ENCODE results near the gene PITRM1. TPM values are rescaled to one million over a fixed set of nuclear protein-coding genes. Genes with fewer than 3 reads are reported as not detected.

PITRM1 gene
- total and polyA plus RNA-seq, 2 experiments from 2014 or later, result 79.7 to 94.4 TPM

DNA sequence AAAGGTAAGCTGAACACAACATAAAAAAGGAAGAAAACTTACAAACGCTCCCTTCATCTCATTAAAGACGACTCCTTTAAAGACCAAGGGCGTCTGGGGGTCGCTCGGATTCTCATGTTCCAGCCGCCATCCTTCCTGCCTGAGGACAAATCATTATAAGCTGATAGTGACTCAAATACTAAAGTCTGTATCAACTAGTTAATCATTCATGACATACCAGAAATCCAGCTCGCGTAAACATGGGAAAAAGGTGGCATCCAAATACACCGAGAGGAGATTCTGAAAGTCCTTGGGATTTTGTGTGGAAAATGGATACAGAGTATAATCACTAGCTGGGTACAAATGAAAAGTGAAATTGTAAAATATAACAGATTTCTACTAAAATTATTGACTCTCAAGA, 7.4 kb downstream of the PITRM1 start:
- Histone ChIP-seq H2AFZ (no peak overlapping the region), H3K79me2 (ENCODE audit: insufficient read depth) (peaks cover 25% of the 10 kb centered on the region), H3K27me3 (replicated peaks; ENCODE audit: insufficient read depth) (no peaks in the 10 kb centered on the region), H3K4me2 (ENCODE audit: unreplicated experiment) (no peak overlapping the region), H3K36me3 (ENCODE audit: low read depth) (peaks cover 80% of the 10 kb centered on the region), H3K9ac (no peak overlapping the region), H3F3A (ENCODE audit: insufficient read depth) (no peaks in the 10 kb centered on the region), H3K4me3 (no peak overlapping the region), H4K20me1 (ENCODE audit: insufficient read depth) (no peaks in the 10 kb centered on the region), H3K4me1 (ENCODE audit: insufficient read depth) (no peaks in the 10 kb centered on the region), H3K9me2 (ENCODE audit: insufficient read depth) (no peaks in the 10 kb centered on the region), H3K9me3 (ENCODE audit: low read depth) (no peaks in the 10 kb centered on the region), H3K27ac (no peak overlapping the region)
- in situ Hi-C loops (cut with MboI), result no loop called here
- 98% methylated on average over 9 of the region's 9 CpGs for WGBS, 2 experiments (ENCODE audit: low coverage in 1 of 2, low lambda C conversion rate in 2 of 2, missing lambda C conversion rate in 2 of 2)
- TF ChIP-seq EZH2phosphoT487 (IDR thresholded peaks at IDR 0.05; ENCODE audit: insufficient read depth, low read depth) (no peak), EZH2 (IDR thresholded peaks at IDR 0.05; ENCODE audit: insufficient read depth, poor library complexity, severe bottlenecking) (no peak)
- no peak for DNase-seq

DNA sequence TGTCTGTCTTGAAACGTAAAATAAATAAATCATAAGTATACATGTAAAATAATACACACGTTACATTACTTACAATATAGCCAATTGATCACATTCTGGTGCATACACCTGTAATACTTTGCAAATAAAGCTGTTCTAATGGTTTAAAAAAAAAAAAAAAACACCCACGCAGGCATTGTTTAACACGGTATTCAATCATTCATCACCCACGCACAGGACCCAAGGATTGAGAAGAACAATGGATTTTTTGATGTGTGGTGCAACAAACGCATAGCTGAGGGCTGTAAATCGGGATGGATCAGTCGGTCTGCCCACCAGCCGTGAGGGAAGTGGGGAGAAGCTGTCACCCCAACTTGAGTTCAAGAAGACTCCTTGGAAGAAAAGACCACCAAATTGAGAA, 8.7 kb downstream of the PITRM1 start:
- in situ Hi-C loops (cut with MboI), result no loop called here
- no peaks in the 10 kb centered on the region for H3K9me2 ChIP-seq (ENCODE audit: insufficient read depth)
- no peak overlapping the region for H3K4me3 ChIP-seq
- no peak overlapping the region for H2AFZ ChIP-seq
- H3K4me1 ChIP-seq (ENCODE audit: insufficient read depth), result no peaks in the 10 kb centered on the region
- H3K4me2 ChIP-seq (ENCODE audit: unreplicated experiment), result no peak overlapping the region
- WGBS, 2 experiments (ENCODE audit: low coverage in 1 of 2, low lambda C conversion rate in 2 of 2, missing lambda C conversion rate in 2 of 2), result 87% methylated on average over 9 of the region's 9 CpGs
- TF ChIP-seq EZH2 (IDR thresholded peaks at IDR 0.05; ENCODE audit: insufficient read depth, poor library complexity, severe bottlenecking) (no peak), EZH2phosphoT487 (IDR thresholded peaks at IDR 0.05; ENCODE audit: insufficient read depth, low read depth) (no peak)
- H3K27ac ChIP-seq, result no peak overlapping the region
- no peaks in the 10 kb centered on the region for H3K9me3 ChIP-seq (ENCODE audit: low read depth)
- peaks cover 12% of the 10 kb centered on the region for H3K79me2 ChIP-seq (ENCODE audit: insufficient read depth)
- H3K36me3 ChIP-seq (ENCODE audit: low read depth), result peaks cover 83% of the 10 kb centered on the region
- no peak overlapping the region for H3K9ac ChIP-seq
- H4K20me1 ChIP-seq (ENCODE audit: insufficient read depth), result no peaks in the 10 kb centered on the region
- H3F3A ChIP-seq (ENCODE audit: insufficient read depth), result no peaks in the 10 kb centered on the region
- no peak for DNase-seq
- no peaks in the 10 kb centered on the region for H3K27me3 ChIP-seq (replicated peaks; ENCODE audit: insufficient read depth)

DNA sequence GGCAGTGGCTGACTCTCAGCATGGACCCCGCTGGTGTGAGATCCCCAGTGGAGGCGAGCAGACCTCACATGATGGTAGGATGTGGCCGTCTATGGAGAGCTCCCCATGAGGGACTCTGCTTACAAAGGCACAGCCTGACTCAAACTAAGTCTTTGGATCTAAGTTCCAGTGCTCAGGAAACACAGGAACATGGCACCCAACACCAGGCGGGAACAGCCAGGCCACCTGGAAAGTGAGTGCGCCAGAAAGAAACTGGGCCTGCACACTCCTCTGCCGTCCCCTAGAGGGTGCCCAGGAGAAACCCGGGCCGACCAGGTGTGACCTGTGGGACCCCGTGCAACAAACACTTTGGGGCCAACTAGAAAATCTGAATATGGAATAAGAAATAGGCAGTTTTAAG, 10.0 kb downstream of the PITRM1 start:
- DNase-seq, result no peak
- Histone ChIP-seq H3K9me3 (ENCODE audit: low read depth) (no peaks in the 10 kb centered on the region), H3F3A (ENCODE audit: insufficient read depth) (no peaks in the 10 kb centered on the region), H3K27me3 (replicated peaks; ENCODE audit: insufficient read depth) (no peaks in the 10 kb centered on the region), H3K9ac (no peak overlapping the region), H3K27ac (no peak overlapping the region), H4K20me1 (ENCODE audit: insufficient read depth) (no peaks in the 10 kb centered on the region), H2AFZ (no peak overlapping the region), H3K79me2 (ENCODE audit: insufficient read depth) (0 out of 2 replicates have a peak, but pooled peaks cover under 1% of the 10 kb centered on the region), H3K9me2 (ENCODE audit: insufficient read depth) (no peaks in the 10 kb centered on the region), H3K36me3 (ENCODE audit: low read depth) (peaks cover 82% of the 10 kb centered on the region), H3K4me2 (ENCODE audit: unreplicated experiment) (no peak overlapping the region), H3K4me3 (no peak overlapping the region), H3K4me1 (ENCODE audit: insufficient read depth) (no peaks in the 10 kb centered on the region)
- in situ Hi-C loops (cut with MboI), result no loop called here
- TF ChIP-seq EZH2phosphoT487 (IDR thresholded peaks at IDR 0.05; ENCODE audit: insufficient read depth, low read depth) (no peak), EZH2 (IDR thresholded peaks at IDR 0.05; ENCODE audit: insufficient read depth, poor library complexity, severe bottlenecking) (no peak)
- WGBS, 2 experiments (ENCODE audit: low coverage in 1 of 2, low lambda C conversion rate in 2 of 2, missing lambda C conversion rate in 2 of 2), result 86 to 88% methylated on average over 9 of the region's 9 CpGs

DNA sequence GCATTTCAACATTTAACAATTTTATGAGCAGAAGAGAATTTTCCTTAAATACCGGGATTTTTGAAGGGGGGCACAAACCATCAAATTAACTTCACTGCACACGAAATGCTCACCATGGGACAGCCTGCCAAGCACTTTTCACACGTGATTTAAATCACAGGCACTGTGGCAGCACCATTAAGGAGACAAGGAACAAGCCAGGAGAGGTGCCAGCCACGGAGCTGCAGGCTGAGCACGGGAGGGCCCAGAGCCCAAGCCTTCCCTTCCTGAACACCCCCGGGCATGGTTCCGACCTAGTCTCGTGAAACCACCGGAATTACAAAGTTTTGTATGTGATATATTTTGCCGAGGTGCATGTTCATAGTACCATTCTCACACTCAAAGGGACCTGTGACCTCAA, 13.4 kb downstream of the PITRM1 start:
- TF ChIP-seq EZH2 (IDR thresholded peaks at IDR 0.05; ENCODE audit: insufficient read depth, poor library complexity, severe bottlenecking) (no peak), EZH2phosphoT487 (IDR thresholded peaks at IDR 0.05; ENCODE audit: insufficient read depth, low read depth) (no peak)
- Histone ChIP-seq H3K27me3 (replicated peaks; ENCODE audit: insufficient read depth) (no peaks in the 10 kb centered on the region), H3K79me2 (ENCODE audit: insufficient read depth) (0 out of 2 replicates have a peak, but pooled peaks cover 6% of the 10 kb centered on the region), H3K4me2 (ENCODE audit: unreplicated experiment) (no peak overlapping the region), H2AFZ (no peak overlapping the region), H3K9me2 (ENCODE audit: insufficient read depth) (no peaks in the 10 kb centered on the region), H3K9ac (no peak overlapping the region), H3K27ac (no peak overlapping the region), H3K4me3 (no peak overlapping the region), H3K36me3 (ENCODE audit: low read depth) (peaks cover 84% of the 10 kb centered on the region), H3K4me1 (ENCODE audit: insufficient read depth) (no peaks in the 10 kb centered on the region), H4K20me1 (ENCODE audit: insufficient read depth) (no peaks in the 10 kb centered on the region), H3F3A (ENCODE audit: insufficient read depth) (0 out of 2 replicates have a peak, but pooled peaks cover 1% of the 10 kb centered on the region), H3K9me3 (ENCODE audit: low read depth) (no peaks in the 10 kb centered on the region)
- in situ Hi-C loops (cut with MboI), result no loop called here
- no peak for DNase-seq
- 87 to 90% methylated on average over 10 of the region's 10 CpGs for WGBS, 2 experiments (ENCODE audit: low coverage in 1 of 2, low lambda C conversion rate in 2 of 2, missing lambda C conversion rate in 2 of 2)

DNA sequence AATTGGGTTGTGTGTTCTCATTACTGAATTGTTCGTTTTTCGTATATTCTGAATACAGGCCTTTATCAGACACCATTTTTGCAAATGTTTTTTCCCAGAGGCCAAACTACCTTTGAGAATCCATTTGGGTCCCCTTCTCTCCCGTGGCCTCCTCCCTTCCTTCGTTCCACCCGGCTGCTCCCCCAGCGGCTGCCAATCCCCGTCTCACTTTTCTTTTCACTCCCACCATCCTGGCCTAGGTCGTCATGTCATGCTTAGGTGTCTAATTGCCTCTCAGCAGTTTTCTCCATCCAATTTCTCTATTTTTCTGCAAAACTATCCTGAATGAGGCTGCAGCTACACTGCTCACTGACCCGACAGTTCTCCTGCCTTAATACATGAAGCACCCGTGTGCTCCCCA, 17.9 kb downstream of the PITRM1 start:
- Histone ChIP-seq H3K79me2 (ENCODE audit: insufficient read depth) (0 out of 2 replicates have a peak, but pooled peaks cover 6% of the 10 kb centered on the region), H2AFZ (no peak overlapping the region), H3K9me2 (ENCODE audit: insufficient read depth) (no peaks in the 10 kb centered on the region), H4K20me1 (ENCODE audit: insufficient read depth) (no peaks in the 10 kb centered on the region), H3K4me1 (ENCODE audit: insufficient read depth) (no peaks in the 10 kb centered on the region), H3K9ac (no peak overlapping the region), H3K9me3 (ENCODE audit: low read depth) (no peaks in the 10 kb centered on the region), H3K36me3 (ENCODE audit: low read depth) (peaks cover 76% of the 10 kb centered on the region), H3K27ac (no peak overlapping the region), H3F3A (ENCODE audit: insufficient read depth) (peaks cover 5% of the 10 kb centered on the region; the same call in 1 of the 2 replicates), H3K4me3 (no peak overlapping the region), H3K4me2 (ENCODE audit: unreplicated experiment) (no peak overlapping the region), H3K27me3 (replicated peaks; ENCODE audit: insufficient read depth) (no peaks in the 10 kb centered on the region)
- no peak for DNase-seq
- TF ChIP-seq EZH2 (IDR thresholded peaks at IDR 0.05; ENCODE audit: insufficient read depth, poor library complexity, severe bottlenecking), result no peak
- no peak for TF ChIP-seq EZH2phosphoT487 (IDR thresholded peaks at IDR 0.05; ENCODE audit: insufficient read depth, low read depth)
- WGBS, 2 experiments (ENCODE audit: low coverage in 1 of 2, low lambda C conversion rate in 2 of 2, missing lambda C conversion rate in 2 of 2), result 94 to 95% methylated on average over 9 to 10 of the region's 10 CpGs
- in situ Hi-C loops (cut with MboI), result no loop called here
